PC-9 (cell line): ENCODE results near the gene CEP41. TPM values are rescaled to one million over a fixed set of nuclear protein-coding genes. Genes with fewer than 3 reads are reported as not detected.

Experiments
- BruUV-seq: library from RNA; stranded (reverse); fragments of 400-500 nt; replicated peaks from 2 replicates; lab custom pipeline; 2021; lab: Mats Ljungman, UMichigan
- CTCF ChIA-PET: fragments of 300-600 bp; sonication (Branson Sonifier 250); formaldehyde crosslinking; loops from one replicate; lab custom pipeline; 2022; ENCODE audit warnings: antibody characterized with exemption; lab: Charles Lee
- POLR2A ChIA-PET: fragments of 300-600 bp; sonication (Branson Sonifier 250); formaldehyde crosslinking; loops from one replicate; lab custom pipeline; 2022; ENCODE audit warnings: antibody characterized with exemption; ENCODE audit not compliant: unreplicated experiment; lab: Charles Lee
- DNase-seq, 2 experiments: peaks; one replicate each; pipeline versions ENCODE4 v3.0.0 to v3.0.0-alpha.2; 2015 to 2022; ENCODE audit warnings: mixed read lengths in 1 of 2
- H2AFZ ChIP-seq: fragments of 200-600 bp; sonication (generic); 2 replicates; pipeline ENCODE4 v1.8.1; 2017; ENCODE audit warnings: antibody characterized with exemption
- H3F3A ChIP-seq: fragments of 200-600 bp; sonication (generic); 2 replicates; pipeline ENCODE4 v1.8.1; 2017; ENCODE audit warnings: antibody characterized with exemption, mild to moderate bottlenecking, low read depth; ENCODE audit not compliant: insufficient read depth
- H3K27ac ChIP-seq: fragments of 200-600 bp; sonication (generic); 2 replicates; pipeline ENCODE4 v1.6.1; 2016; ENCODE audit warnings: mixed run types
- H3K27me3 ChIP-seq: fragments of 200-600 bp; sonication (generic); 2 replicates; pipeline ENCODE4 v1.6.1; 2016; ENCODE audit warnings: low read depth, mixed run types; ENCODE audit not compliant: insufficient read depth
- H3K36me3 ChIP-seq: fragments of 200-600 bp; sonication (generic); 2 replicates; pipeline ENCODE4 v1.6.1; 2016; ENCODE audit warnings: low read depth, mixed run types
- H3K4me1 ChIP-seq: fragments of 200-600 bp; sonication (generic); replicated peaks from 2 replicates; pipeline ENCODE4 v1.6.1; 2016; ENCODE audit warnings: mixed run types; ENCODE audit not compliant: insufficient read depth
- H3K4me2 ChIP-seq: fragments of 200-600 bp; sonication (generic); 2 replicates; pipeline ENCODE4 v1.6.1; 2017; ENCODE audit warnings: mixed run types
- H3K4me3 ChIP-seq: fragments of 200-600 bp; sonication (generic); 2 replicates; pipeline ENCODE4 v1.6.1; 2016; ENCODE audit warnings: mixed run types
- H3K79me2 ChIP-seq: fragments of 200-600 bp; sonication (generic); 2 replicates; pipeline ENCODE4 v1.6.1; 2017; ENCODE audit warnings: low read depth, mixed run types
- H3K9me2 ChIP-seq: fragments of 200-600 bp; sonication (generic); 2 replicates; pipeline ENCODE4 v1.8.1; 2017; ENCODE audit warnings: mild to moderate bottlenecking; ENCODE audit not compliant: insufficient read depth
- H3K9me3 ChIP-seq: fragments of 200-600 bp; sonication (generic); 2 replicates; pipeline ENCODE4 v1.8.1; 2016; ENCODE audit warnings: low read depth; ENCODE audit not compliant: insufficient read depth
- H4K20me1 ChIP-seq: fragments of 200-600 bp; sonication (generic); 2 replicates; pipeline ENCODE4 v1.8.1; 2017; ENCODE audit not compliant: insufficient read depth
- EZH2 ChIP-seq: fragments of 200-600 bp; sonication (generic); IDR thresholded peaks from 2 replicates; pipeline ENCODE4 v1.8.0; 2017; ENCODE audit warnings: antibody characterized with exemption, low read depth
- intact Hi-C: fragments of 100-400 bp; cut with micrococcal nuclease; formaldehyde crosslinking; loops from one replicate; pipeline ENCODE4 v1.10.0; 2022; ENCODE audit not compliant: unreplicated experiment
- total RNA-seq: library from RNA; stranded (reverse); gene quantifications from 2 replicates; pipeline ENCODE4 v1.2.3, GENCODE V29; 2021
- TF ChIP-seq, protein P1 (sequence below): fragments of 200-600 bp; sonication (generic); conservative IDR thresholded peaks from 2 replicates; pipeline ENCODE4 v1.6.1; 2017; ENCODE audit warnings: mixed run types, antibody characterized with exemption, mild to moderate bottlenecking, moderate library complexity

The CEP41 gene
- total RNA-seq, 1 experiment from 2014 or later: 18.0 TPM

DNA sequence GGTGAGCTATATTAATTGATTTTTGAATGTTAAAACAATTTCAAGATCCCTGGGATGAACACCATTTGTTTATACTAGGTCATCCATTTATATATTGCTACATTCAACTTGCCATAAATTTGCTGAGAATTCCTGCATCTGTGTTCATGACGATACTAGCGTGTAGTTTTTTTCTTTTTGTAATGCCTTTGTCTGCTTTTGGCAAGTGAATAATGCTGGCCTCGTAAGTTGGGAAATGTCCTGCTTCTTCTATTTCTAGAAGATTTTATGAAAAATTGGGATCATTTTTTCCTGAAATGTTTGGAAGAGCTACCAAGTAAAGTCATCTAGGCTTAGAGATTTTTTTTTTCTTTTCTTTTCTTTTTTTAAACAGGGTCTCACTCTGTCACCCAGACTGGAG is 38.2 kb upstream of the CEP41 start:
- no TSS peak for BruUV-seq
- Histone ChIP-seq H3K36me3 (no peaks in the 10 kb centered on the region), H3K9me2 (no peaks in the 10 kb centered on the region), H3K4me2 (no peak overlapping the region), H2AFZ (no peak overlapping the region), H3K4me1 (no peaks in the 10 kb centered on the region), H3K27me3 (no peaks in the 10 kb centered on the region), H3K9me3 (peaks cover 7% of the 10 kb centered on the region; the same call in 1 of the 2 replicates), H4K20me1 (no peaks in the 10 kb centered on the region), H3K79me2 (no peaks in the 10 kb centered on the region), H3F3A (no peaks in the 10 kb centered on the region), H3K4me3 (no peak overlapping the region), H3K27ac (no peak overlapping the region)
- intact Hi-C loops: no loop called here
- TF ChIP-seq, protein P1, sequence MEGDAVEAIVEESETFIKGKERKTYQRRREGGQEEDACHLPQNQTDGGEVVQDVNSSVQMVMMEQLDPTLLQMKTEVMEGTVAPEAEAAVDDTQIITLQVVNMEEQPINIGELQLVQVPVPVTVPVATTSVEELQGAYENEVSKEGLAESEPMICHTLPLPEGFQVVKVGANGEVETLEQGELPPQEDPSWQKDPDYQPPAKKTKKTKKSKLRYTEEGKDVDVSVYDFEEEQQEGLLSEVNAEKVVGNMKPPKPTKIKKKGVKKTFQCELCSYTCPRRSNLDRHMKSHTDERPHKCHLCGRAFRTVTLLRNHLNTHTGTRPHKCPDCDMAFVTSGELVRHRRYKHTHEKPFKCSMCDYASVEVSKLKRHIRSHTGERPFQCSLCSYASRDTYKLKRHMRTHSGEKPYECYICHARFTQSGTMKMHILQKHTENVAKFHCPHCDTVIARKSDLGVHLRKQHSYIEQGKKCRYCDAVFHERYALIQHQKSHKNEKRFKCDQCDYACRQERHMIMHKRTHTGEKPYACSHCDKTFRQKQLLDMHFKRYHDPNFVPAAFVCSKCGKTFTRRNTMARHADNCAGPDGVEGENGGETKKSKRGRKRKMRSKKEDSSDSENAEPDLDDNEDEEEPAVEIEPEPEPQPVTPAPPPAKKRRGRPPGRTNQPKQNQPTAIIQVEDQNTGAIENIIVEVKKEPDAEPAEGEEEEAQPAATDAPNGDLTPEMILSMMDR: no peak
- no peak for TF ChIP-seq EZH2
- DNase-seq: no peak
- ChIA-PET CTCF (no interaction called here), POLR2A (no interaction called here)

GRCh38 chr7:130476297-130477150 is 35.7 kb upstream of the CEP41 start:
- CTCF ChIA-PET: no interaction called here
- Histone ChIP-seq H3K9me3 (peaks cover 7% of the 10 kb centered on the region; the same call in 1 of the 2 replicates), H3K27me3 (no peaks in the 10 kb centered on the region), H4K20me1 (no peaks in the 10 kb centered on the region), H3K36me3 (no peaks in the 10 kb centered on the region), H2AFZ (no peak overlapping the region), H3K9me2 (no peaks in the 10 kb centered on the region), H3K4me1 (no peaks in the 10 kb centered on the region), H3K27ac (no peak overlapping the region), H3K79me2 (no peaks in the 10 kb centered on the region), H3K4me2 (no peak overlapping the region), H3F3A (no peaks in the 10 kb centered on the region), H3K4me3 (no peak overlapping the region)
- intact Hi-C loops: no loop called here
- TF ChIP-seq, protein P1: no peak
- TF ChIP-seq EZH2: no peak
- POLR2A ChIA-PET: no interaction called here
- DNase-seq: no peak
- no TSS peak for BruUV-seq

GRCh38 chr7:130475776-130476175 is 35.0 kb upstream of the CEP41 start:
- no peaks in the 10 kb centered on the region for H3K4me1 ChIP-seq
- H3K36me3 ChIP-seq: no peaks in the 10 kb centered on the region
- H4K20me1 ChIP-seq: no peaks in the 10 kb centered on the region
- no peaks in the 10 kb centered on the region for H3K9me2 ChIP-seq
- BruUV-seq: no TSS peak
- intact Hi-C loops: no loop called here
- peaks cover 7% of the 10 kb centered on the region; the same call in 1 of the 2 replicates for H3K9me3 ChIP-seq
- H3K4me2 ChIP-seq: no peak overlapping the region
- no peaks in the 10 kb centered on the region for H3F3A ChIP-seq
- no peaks in the 10 kb centered on the region for H3K79me2 ChIP-seq
- no peak overlapping the region for H3K4me3 ChIP-seq
- no peak for DNase-seq
- no peak overlapping the region for H3K27ac ChIP-seq
- CTCF ChIA-PET: no interaction called here
- POLR2A ChIA-PET: no interaction called here
- no peak for TF ChIP-seq EZH2
- TF ChIP-seq, protein P1: no peak
- no peaks in the 10 kb centered on the region for H3K27me3 ChIP-seq
- H2AFZ ChIP-seq: no peak overlapping the region
